Nephron progenitor cell (in vitro differentiated cells): ENCODE results near the gene PAPPA2.
A peak's percentile ranks its signal among the peaks of the same experiment; 100 is the strongest.

ENCODE experiments used
- DNase-seq: peaks from one replicate; pipeline ENCODE4 v3.0.0; 2021
- H3K27ac Mint-ChIP-seq: 2 replicates; pipeline ENCODE4 v1.8.0; 2021; ENCODE audit warnings: mild to moderate bottlenecking, moderate library complexity, mixed read lengths
- H3K27me3 Mint-ChIP-seq: 2 replicates; pipeline ENCODE4 v1.8.0; 2021; ENCODE audit warnings: mild to moderate bottlenecking, low read depth, mixed read lengths; ENCODE audit not compliant: poor library complexity
- H3K36me3 Mint-ChIP-seq: 2 replicates; pipeline ENCODE4 v1.8.0; 2021; ENCODE audit warnings: low read depth, mixed read lengths
- H3K4me1 Mint-ChIP-seq: 2 replicates; pipeline ENCODE4 v1.8.0; 2021; ENCODE audit warnings: mixed read lengths
- H3K4me3 Mint-ChIP-seq: 2 replicates; pipeline ENCODE4 v1.8.0; 2021; ENCODE audit warnings: mild to moderate bottlenecking, moderate library complexity, mixed read lengths
- H3K9me3 Mint-ChIP-seq: 2 replicates; pipeline ENCODE4 v1.8.0; 2021; ENCODE audit warnings: mild to moderate bottlenecking, moderate library complexity, mixed read lengths
- CTCF ChIP-seq: fragments of 200-600 bp; sonication (generic); IDR thresholded peaks from 2 replicates; pipeline ENCODE4 v1.5.0; 2021; ENCODE audit warnings: antibody characterized with exemption

Gene PAPPA2

GRCh38 chr1:176682830-176683535 is 220.0 kb downstream of the PAPPA2 start:
- Mint-ChIP-seq H3K9me3 (no peaks in the 10 kb centered on the region), H3K4me1 (no peaks in the 10 kb centered on the region), H3K4me3 (no peak overlapping the region), H3K36me3 (no peaks in the 10 kb centered on the region), H3K27me3 (peaks cover 16% of the 10 kb centered on the region), H3K27ac (no peak overlapping the region)
- no peak for TF ChIP-seq CTCF
- no peak for DNase-seq

GRCh38 chr1:176691251-176692228 is 228.6 kb downstream of the PAPPA2 start:
- Mint-ChIP-seq H3K4me3 (no peak overlapping the region), H3K4me1 (peaks cover 59% of the 10 kb centered on the region), H3K9me3 (no peaks in the 10 kb centered on the region)

GRCh38 chr1:176692431-176692830 is 229.5 kb downstream of the PAPPA2 start:
- Mint-ChIP-seq H3K9me3 (no peaks in the 10 kb centered on the region), H3K27me3 (peaks cover 3% of the 10 kb centered on the region), H3K36me3 (no peaks in the 10 kb centered on the region), H3K4me1 (peaks cover 66% of the 10 kb centered on the region), H3K4me3 (no peak overlapping the region), H3K27ac (no peak overlapping the region)
- DNase-seq, result no peak
- no peak for TF ChIP-seq CTCF

More at GRCh38 chr1:176691251-176692228, 228.6 kb downstream of the PAPPA2 start:
- Mint-ChIP-seq H3K27me3 (peaks cover 6% of the 10 kb centered on the region), H3K27ac (no peak overlapping the region), H3K36me3 (no peaks in the 10 kb centered on the region)
- peak; percentile 74 for TF ChIP-seq CTCF
- DNase-seq, result peak; percentile 56

GRCh38 chr1:176692988-176693696 is 230.2 kb downstream of the PAPPA2 start:
- H3K4me1 Mint-ChIP-seq, result peaks cover 66% of the 10 kb centered on the region
- no peak overlapping the region for H3K27ac Mint-ChIP-seq
- TF ChIP-seq CTCF, result no peak
- no peaks in the 10 kb centered on the region for H3K36me3 Mint-ChIP-seq
- H3K4me3 Mint-ChIP-seq, result no peak overlapping the region
- no peaks in the 10 kb centered on the region for H3K9me3 Mint-ChIP-seq
- H3K27me3 Mint-ChIP-seq, result peaks cover 3% of the 10 kb centered on the region
- no peak for DNase-seq

GRCh38 chr1:176693697-176694329 is 230.8 kb downstream of the PAPPA2 start:
- Mint-ChIP-seq H3K4me3 (no peak overlapping the region), H3K27ac (no peak overlapping the region), H3K36me3 (no peaks in the 10 kb centered on the region), H3K27me3 (peaks cover 2% of the 10 kb centered on the region), H3K4me1 (peaks cover 66% of the 10 kb centered on the region), H3K9me3 (no peaks in the 10 kb centered on the region)
- TF ChIP-seq CTCF, result no peak
- no peak for DNase-seq
